ENCODE results near the gene CCND2. TPM values are rescaled to one million over a fixed set of nuclear protein-coding genes. Genes with fewer than 3 reads are reported as not detected.

The CCND2 gene
- total RNA-seq, 1 donor from 2014 or later = 115 TPM

DNA sequence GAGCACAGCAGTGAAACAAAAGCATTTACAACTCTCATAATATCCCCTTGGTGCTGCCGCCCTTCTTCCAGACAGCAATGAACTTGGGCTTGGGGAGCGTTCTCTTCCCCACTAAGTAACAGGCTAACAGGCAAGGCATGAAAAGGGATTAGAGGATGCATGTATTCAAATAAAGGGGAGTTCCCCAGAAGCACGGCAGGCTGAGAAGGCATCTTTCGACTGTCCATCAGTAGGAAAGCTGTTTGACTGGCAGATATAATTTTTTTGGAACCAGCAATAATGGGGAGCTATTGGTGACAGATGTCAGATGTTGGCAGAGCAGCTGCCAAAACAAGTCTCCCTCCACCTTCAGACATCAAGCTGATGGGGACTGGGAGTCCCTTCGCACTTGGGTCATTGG, 38.2 kb downstream of the CCND2 start:
- no peak for FAIRE-seq
- no peaks in the 10 kb centered on the region for H3K27me3 ChIP-seq (ENCODE audit: control insufficient read depth, insufficient read depth, low read length)
- no peak overlapping the region for H3K4me3 ChIP-seq (ENCODE audit: low read depth, low read length)
- TF ChIP-seq, protein P1, sequence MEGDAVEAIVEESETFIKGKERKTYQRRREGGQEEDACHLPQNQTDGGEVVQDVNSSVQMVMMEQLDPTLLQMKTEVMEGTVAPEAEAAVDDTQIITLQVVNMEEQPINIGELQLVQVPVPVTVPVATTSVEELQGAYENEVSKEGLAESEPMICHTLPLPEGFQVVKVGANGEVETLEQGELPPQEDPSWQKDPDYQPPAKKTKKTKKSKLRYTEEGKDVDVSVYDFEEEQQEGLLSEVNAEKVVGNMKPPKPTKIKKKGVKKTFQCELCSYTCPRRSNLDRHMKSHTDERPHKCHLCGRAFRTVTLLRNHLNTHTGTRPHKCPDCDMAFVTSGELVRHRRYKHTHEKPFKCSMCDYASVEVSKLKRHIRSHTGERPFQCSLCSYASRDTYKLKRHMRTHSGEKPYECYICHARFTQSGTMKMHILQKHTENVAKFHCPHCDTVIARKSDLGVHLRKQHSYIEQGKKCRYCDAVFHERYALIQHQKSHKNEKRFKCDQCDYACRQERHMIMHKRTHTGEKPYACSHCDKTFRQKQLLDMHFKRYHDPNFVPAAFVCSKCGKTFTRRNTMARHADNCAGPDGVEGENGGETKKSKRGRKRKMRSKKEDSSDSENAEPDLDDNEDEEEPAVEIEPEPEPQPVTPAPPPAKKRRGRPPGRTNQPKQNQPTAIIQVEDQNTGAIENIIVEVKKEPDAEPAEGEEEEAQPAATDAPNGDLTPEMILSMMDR (IDR thresholded peaks at IDR 0.05; ENCODE audit: insufficient read depth, low read length, severe bottlenecking) = no peak
- no peaks in the 10 kb centered on the region for H3K36me3 ChIP-seq (ENCODE audit: control insufficient read depth, insufficient read depth, low read length)
- DNase-seq (ENCODE audit: low read depth) = no peak

DNA sequence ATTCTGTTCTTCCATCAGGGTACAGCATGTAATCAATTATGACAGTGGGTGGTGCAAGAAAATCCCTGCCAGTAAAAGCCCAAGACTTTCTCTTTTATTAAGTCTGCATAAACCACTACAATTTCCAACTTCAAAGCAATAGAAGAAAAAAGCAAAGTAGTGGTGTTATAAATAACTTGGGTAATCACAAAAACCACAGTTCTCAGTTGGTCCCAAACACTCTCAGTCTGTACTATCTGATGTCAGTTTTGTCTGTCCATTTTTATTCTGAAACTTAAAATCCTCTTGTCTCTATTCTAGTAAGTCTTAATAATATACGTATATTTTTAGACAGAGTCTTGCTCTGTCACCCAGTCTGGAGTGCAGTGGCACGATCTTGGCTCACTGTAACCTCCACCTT, 38.7 kb downstream of the CCND2 start:
- DNase-seq (ENCODE audit: low read depth) (no peak), FAIRE-seq (no peak)
- Histone ChIP-seq H3K27me3 (ENCODE audit: control insufficient read depth, insufficient read depth, low read length) (no peaks in the 10 kb centered on the region), H3K36me3 (ENCODE audit: control insufficient read depth, insufficient read depth, low read length) (no peaks in the 10 kb centered on the region), H3K4me3 (ENCODE audit: low read depth, low read length) (no peak overlapping the region)
- TF ChIP-seq, protein P1 (IDR thresholded peaks at IDR 0.05; ENCODE audit: insufficient read depth, low read length, severe bottlenecking) = no peak

DNA sequence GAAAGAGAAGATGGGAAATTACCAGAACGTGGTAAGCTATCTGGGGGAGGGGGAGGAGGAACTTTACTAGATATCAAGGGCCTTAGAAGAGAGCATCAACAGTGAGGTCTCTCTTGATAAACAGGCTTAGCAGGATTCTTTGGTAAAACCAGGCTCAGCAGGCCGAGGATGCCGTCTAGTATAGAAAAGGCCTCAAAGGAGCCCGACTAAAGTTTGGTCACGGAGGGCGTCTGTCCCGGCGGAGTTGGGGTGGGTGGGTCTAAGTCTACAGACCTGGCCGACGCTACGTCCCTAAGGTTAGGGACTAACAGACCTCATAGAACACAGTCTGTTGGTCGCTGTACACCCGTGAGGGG, 46.9 kb downstream of the CCND2 start:
- DNase-seq (ENCODE audit: low read depth) (no peak), FAIRE-seq (no peak)
- H3K4me3 ChIP-seq (ENCODE audit: low read depth, low read length) = peak overlapping the region; percentile 98
- TF ChIP-seq, protein P1 (IDR thresholded peaks at IDR 0.05; ENCODE audit: insufficient read depth, low read length, severe bottlenecking) = no peak
- no peaks in the 10 kb centered on the region for H3K27me3 ChIP-seq (ENCODE audit: control insufficient read depth, insufficient read depth, low read length)
- H3K36me3 ChIP-seq (ENCODE audit: control insufficient read depth, insufficient read depth, low read length) = peaks cover 3% of the 10 kb centered on the region

DNA sequence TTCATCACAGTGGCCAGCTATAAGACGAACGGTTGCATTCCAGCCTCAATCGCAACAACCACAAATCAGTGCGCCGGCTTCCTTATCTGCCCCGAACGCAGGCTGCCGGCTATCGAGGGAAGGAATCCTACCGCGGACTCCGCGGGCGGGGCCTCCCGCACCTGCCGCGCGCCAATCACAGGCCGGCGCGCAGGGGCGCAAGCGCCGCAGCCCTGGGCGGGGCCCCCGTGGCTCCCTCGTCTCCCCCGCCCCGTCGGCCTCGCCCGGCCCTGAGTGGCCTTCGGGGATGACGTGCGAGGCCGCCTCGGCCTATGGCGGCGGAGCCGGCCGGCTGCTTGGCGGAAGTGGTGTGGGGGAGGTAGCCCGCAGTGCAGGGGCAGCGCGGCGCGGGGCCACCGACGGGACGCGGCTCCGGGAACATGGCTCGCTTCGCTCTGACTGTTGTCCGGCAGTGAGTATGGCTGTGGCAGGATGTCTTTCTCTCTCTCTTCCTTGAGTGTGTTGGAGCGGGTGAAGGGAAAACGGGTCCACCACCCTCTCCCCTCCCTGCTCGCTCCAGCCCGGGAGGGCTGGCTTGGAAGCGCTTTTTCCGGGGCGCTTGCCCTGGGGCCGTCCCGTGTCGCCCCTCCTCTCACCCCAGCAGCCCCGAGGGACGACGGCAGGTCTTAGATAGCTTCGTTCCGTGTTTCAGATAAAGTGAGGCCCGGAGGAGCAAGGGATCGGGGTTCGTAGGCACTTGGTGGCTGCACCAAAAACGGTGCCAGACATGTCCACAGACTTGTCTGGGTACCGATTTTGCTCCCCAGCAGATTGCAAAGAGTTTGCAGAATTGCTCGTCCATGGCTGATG, 47.5 kb downstream of the CCND2 start, which contains the start of gene TIGAR:
TSS of gene TIGAR (plus strand) at position 361 of the 849 bp plus-strand sequence. CDS start at position 420, 59 bp downstream.
- FAIRE-seq (no peak), DNase-seq (ENCODE audit: low read depth) (peak; percentile 86)
- H3K4me3 ChIP-seq (ENCODE audit: low read depth, low read length) = peak within 1 kb of the TSS; percentile 98
- H3K27me3 ChIP-seq (ENCODE audit: control insufficient read depth, insufficient read depth, low read length) = no peaks in the 10 kb centered on the region
- H3K36me3 ChIP-seq (ENCODE audit: control insufficient read depth, insufficient read depth, low read length) = peaks cover 3% of the 10 kb centered on the region
- TF ChIP-seq, protein P1 (IDR thresholded peaks at IDR 0.05; ENCODE audit: insufficient read depth, low read length, severe bottlenecking) = no peak

DNA sequence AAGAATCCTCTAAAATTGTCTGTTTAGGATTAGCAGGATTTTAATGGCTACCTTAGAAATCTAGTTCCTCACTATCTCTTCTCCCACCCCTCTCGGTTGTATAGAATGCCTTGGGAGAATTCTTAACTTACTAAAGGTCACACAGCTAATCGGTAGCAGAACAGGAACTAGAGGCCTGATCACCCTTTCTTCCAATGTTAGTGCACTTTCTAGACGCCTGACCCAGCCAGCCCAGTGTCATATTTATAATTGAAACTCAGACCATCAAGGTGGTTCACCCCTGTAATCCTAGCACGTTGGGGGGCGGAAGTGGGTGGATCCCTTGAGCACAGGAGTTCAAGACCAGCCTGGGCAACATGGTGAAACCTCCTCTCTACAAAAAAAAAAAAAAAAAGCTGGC, 49.2 kb downstream of the CCND2 start:
- Histone ChIP-seq H3K36me3 (ENCODE audit: control insufficient read depth, insufficient read depth, low read length) (peaks cover 3% of the 10 kb centered on the region), H3K27me3 (ENCODE audit: control insufficient read depth, insufficient read depth, low read length) (no peaks in the 10 kb centered on the region), H3K4me3 (ENCODE audit: low read depth, low read length) (peak overlapping the region; percentile 5)
- FAIRE-seq (no peak), DNase-seq (ENCODE audit: low read depth) (no peak)
- TF ChIP-seq, protein P1 (IDR thresholded peaks at IDR 0.05; ENCODE audit: insufficient read depth, low read length, severe bottlenecking) = no peak

Other genes with a start within 250 kb of the CCND2 start
- gene TIGAR, start 47.5 kb downstream of the CCND2 start, total RNA-seq = 10.0 and 11.8 TPM in 2 replicates
- gene FGF23, start 106.0 kb downstream of the CCND2 start, total RNA-seq = not detected in 2 replicates
- gene FGF6, start 172.1 kb downstream of the CCND2 start, total RNA-seq = not detected in 2 replicates

All from bronchial epithelial cell (primary cell).